HEK293 (cell line): ENCODE measurements around the gene NUMA1.
A peak's percentile ranks its signal among the peaks of the same experiment; 100 is the strongest.

Source experiments
- CTCF ChIA-PET: fragments of 350-600 bp; formaldehyde crosslinking; extraction: SDS; loops from one replicate; lab custom pipeline; 2021; ENCODE audit warnings: antibody characterized with exemption; lab: Yijun Ruan, JAX
- POLR2A ChIA-PET: fragments of 300-600 bp; formaldehyde crosslinking; extraction: SDS; loops from one replicate; lab custom pipeline; 2020; ENCODE audit warnings: antibody characterized with exemption, inconsistent platforms; lab: Yijun Ruan, JAX
- H3K27ac ChIP-seq: fragments of 200-500 bp; sonication (Bioruptor generic); 2 replicates; pipeline ENCODE4 v1.5.1; 2014; ENCODE audit warnings: low read depth, low read length, control low read depth, inconsistent platforms; ENCODE audit errors: extremely low read depth
- H3K36me3 ChIP-seq, 2 experiments: fragments of 200-500 bp in 1 of 2; sonication (Bioruptor generic) in 1 of 2; 1 replicate in 1 of 2; 2 replicates in 1 of 2; pipeline ENCODE4 v1.5.1; 2014 to 2017; ENCODE audit warnings: inconsistent platforms in 2 of 2, low read length in 2 of 2; ENCODE audit not compliant: control insufficient read depth in 2 of 2, insufficient read depth in 1 of 2
- H3K4me1 ChIP-seq: fragments of 200-500 bp; sonication (Bioruptor generic); 2 replicates; pipeline ENCODE4 v1.5.1; 2014; ENCODE audit warnings: mild to moderate bottlenecking, low read length, inconsistent platforms; ENCODE audit not compliant: control insufficient read depth, insufficient read depth
- H3K4me3 ChIP-seq: 2 replicates; pipeline ENCODE4 v1.5.1; 2011; ENCODE audit warnings: low read depth, mild to moderate bottlenecking, control low read depth, low read length, moderate library complexity
- H3K9me3 ChIP-seq: fragments of 200-500 bp; sonication (Bioruptor generic); 2 replicates; pipeline ENCODE4 v1.5.1; 2014; ENCODE audit warnings: low read depth, low read length, inconsistent platforms; ENCODE audit not compliant: control insufficient read depth, insufficient read depth
- GLIS1 ChIP-seq: fragments of 450-650 bp; formaldehyde crosslinking; IDR thresholded peaks from 2 replicates; pipeline ENCODE4 v1.5.1; 2016; ENCODE audit warnings: missing biosample characterization, missing genetic modification characterization
- PRDM1 ChIP-seq: fragments of 450-650 bp; formaldehyde crosslinking; IDR thresholded peaks from 2 replicates; pipeline ENCODE4; 2016; ENCODE audit warnings: missing biosample characterization, missing genetic modification characterization
- REST ChIP-seq: fragments of 450-650 bp; formaldehyde crosslinking; IDR thresholded peaks from 2 replicates; pipeline ENCODE4 v1.5.1; 2016; ENCODE audit warnings: missing biosample characterization, missing genetic modification characterization
- SP7 ChIP-seq: fragments of 450-650 bp; formaldehyde crosslinking; IDR thresholded peaks from 2 replicates; pipeline ENCODE4 v1.5.1; 2016; ENCODE audit warnings: missing biosample characterization, missing genetic modification characterization
- ZBTB48 ChIP-seq: fragments of 450-650 bp; formaldehyde crosslinking; IDR thresholded peaks from 2 replicates; pipeline ENCODE4 v1.5.1; 2016; ENCODE audit warnings: missing biosample characterization, missing genetic modification characterization
- ZNF146 ChIP-seq: fragments of 450-650 bp; formaldehyde crosslinking; IDR thresholded peaks from 2 replicates; pipeline ENCODE4 v1.5.1; 2016; ENCODE audit warnings: missing biosample characterization, missing genetic modification characterization
- ZNF148 ChIP-seq: fragments of 450-650 bp; formaldehyde crosslinking; IDR thresholded peaks from 2 replicates; pipeline ENCODE4 v1.5.0; 2017; ENCODE audit warnings: missing biosample characterization, missing genetic modification characterization, borderline replicate concordance
- ZNF157 ChIP-seq: fragments of 450-650 bp; formaldehyde crosslinking; IDR thresholded peaks from 2 replicates; pipeline ENCODE4 v1.5.1; 2016; ENCODE audit warnings: missing biosample characterization, missing genetic modification characterization
- ZNF174 ChIP-seq: fragments of 450-650 bp; formaldehyde crosslinking; IDR thresholded peaks from 2 replicates; pipeline ENCODE4 v1.5.0; 2017; ENCODE audit warnings: missing biosample characterization, mild to moderate bottlenecking, missing genetic modification characterization
- ZNF18 ChIP-seq: fragments of 450-650 bp; formaldehyde crosslinking; IDR thresholded peaks from 2 replicates; pipeline ENCODE4 v1.5.1; 2016; ENCODE audit warnings: missing biosample characterization, missing genetic modification characterization
- ZNF350 ChIP-seq: fragments of 450-650 bp; formaldehyde crosslinking; IDR thresholded peaks from 2 replicates; pipeline ENCODE4 v1.5.0; 2017; ENCODE audit warnings: missing biosample characterization, mild to moderate bottlenecking, missing genetic modification characterization
- ZNF398 ChIP-seq: fragments of 450-650 bp; formaldehyde crosslinking; IDR thresholded peaks from 2 replicates; pipeline ENCODE4 v1.5.1; 2017; ENCODE audit warnings: missing biosample characterization, missing genetic modification characterization
- ZNF416 ChIP-seq: fragments of 450-650 bp; formaldehyde crosslinking; IDR thresholded peaks from 2 replicates; pipeline ENCODE4 v1.5.1; 2016; ENCODE audit warnings: missing biosample characterization, missing genetic modification characterization
- ZNF473 ChIP-seq: fragments of 450-650 bp; formaldehyde crosslinking; IDR thresholded peaks from 2 replicates; pipeline ENCODE4 v1.5.1; 2017; ENCODE audit warnings: missing biosample characterization, missing genetic modification characterization
- ZNF555 ChIP-seq: fragments of 450-650 bp; formaldehyde crosslinking; conservative IDR thresholded peaks from 2 replicates; pipeline ENCODE4 v1.5.1; 2017; ENCODE audit warnings: missing biosample characterization, mild to moderate bottlenecking, missing genetic modification characterization, inconsistent platforms
- ZNF623 ChIP-seq: fragments of 450-650 bp; formaldehyde crosslinking; IDR thresholded peaks from 2 replicates; pipeline ENCODE4 v1.5.1; 2016; ENCODE audit warnings: missing biosample characterization, missing genetic modification characterization
- ZNF629 ChIP-seq: fragments of 450-650 bp; formaldehyde crosslinking; IDR thresholded peaks from 2 replicates; pipeline ENCODE4 v1.5.1; 2017; ENCODE audit warnings: missing biosample characterization, missing genetic modification characterization
- TF ChIP-seq, protein P1 (sequence below): fragments of 450-650 bp; formaldehyde crosslinking; optimal IDR thresholded peaks from 2 replicates; pipeline ENCODE3; 2016; ENCODE audit warnings: missing biosample characterization, mild to moderate bottlenecking, missing genetic modification characterization
- TF ChIP-seq, protein P2 (sequence below): IDR thresholded peaks from 2 replicates; pipeline ENCODE4 v1.6.1; 2011; ENCODE audit warnings: mild to moderate bottlenecking, low read depth, low read length, borderline replicate concordance

NUMA1 gene

GRCh38 chr11:72102631-72102945, 22.2 kb upstream of the NUMA1 start:
- no peaks in the 10 kb centered on the region for H3K4me1 ChIP-seq
- ChIA-PET CTCF (interaction anchor here (0.7 to 3.2 kb wide), 5 partner anchors 10 to 328 kb away, joined by 3 to 18 read pairs (median 6); no protein-coding TSS in a partner anchor), POLR2A (interaction anchor here (1.0 to 1.5 kb wide), 2 partner anchors 10 to 11 kb away, joined by 3 to 4 read pairs; partner anchors contain the start of gene ANAPC15)
- TF ChIP-seq ZNF148 (tag by site-specific recombination) (no peak), ZNF157 (no peak), ZNF350 (tag by site-specific recombination) (no peak), ZBTB48 (tag by site-specific recombination) (no peak), ZNF623 (tag by site-specific recombination) (no peak), ZNF174 (tag by site-specific recombination) (no peak), ZNF555 (tag by site-specific recombination) (no peak), ZNF416 (tag by site-specific recombination) (no peak), ZNF629 (tag by site-specific recombination) (no peak), ZNF398 (tag by site-specific recombination) (no peak)
- TF ChIP-seq, protein P1, sequence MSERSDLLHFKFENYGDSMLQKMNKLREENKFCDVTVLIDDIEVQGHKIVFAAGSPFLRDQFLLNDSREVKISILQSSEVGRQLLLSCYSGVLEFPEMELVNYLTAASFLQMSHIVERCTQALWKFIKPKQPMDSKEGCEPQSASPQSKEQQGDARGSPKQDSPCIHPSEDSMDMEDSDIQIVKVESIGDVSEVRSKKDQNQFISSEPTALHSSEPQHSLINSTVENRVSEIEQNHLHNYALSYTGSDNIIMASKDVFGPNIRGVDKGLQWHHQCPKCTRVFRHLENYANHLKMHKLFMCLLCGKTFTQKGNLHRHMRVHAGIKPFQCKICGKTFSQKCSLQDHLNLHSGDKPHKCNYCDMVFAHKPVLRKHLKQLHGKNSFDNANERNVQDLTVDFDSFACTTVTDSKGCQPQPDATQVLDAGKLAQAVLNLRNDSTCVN (tag by site-specific recombination), result no peak
- no peaks in the 10 kb centered on the region for H3K9me3 ChIP-seq
- peak overlapping the region; percentile 75 for H3K27ac ChIP-seq
- H3K36me3 ChIP-seq, result peaks cover 0 to 49% of the 10 kb centered on the region in 2 experiments; a peak in 1 of 3 replicates
- H3K4me3 ChIP-seq, result peak overlapping the region; percentile 87

GRCh38 chr11:72102162-72102561, 21.8 kb upstream of the NUMA1 start:
- Histone ChIP-seq H3K4me1 (no peaks in the 10 kb centered on the region), H3K9me3 (no peaks in the 10 kb centered on the region), H3K36me3 (peaks cover 0 to 53% of the 10 kb centered on the region in 2 experiments; a peak in 1 of 3 replicates), H3K27ac (peak overlapping the region; percentile 75; the same call in 1 of the 2 replicates), H3K4me3 (peak overlapping the region; percentile 87)
- POLR2A ChIA-PET, result interaction anchor here (1.0 to 1.5 kb wide), 2 partner anchors 10 to 11 kb away, joined by 3 to 4 read pairs; partner anchors contain the start of gene ANAPC15
- CTCF ChIA-PET, result interaction anchor here (0.5 to 3.2 kb wide), 7 partner anchors 10 to 345 kb away, joined by 3 to 18 read pairs (median 6); no protein-coding TSS in a partner anchor
- no peak for TF ChIP-seq ZNF473 (tag by site-specific recombination)
- TF ChIP-seq ZNF146 (tag by site-specific recombination), result no peak
- TF ChIP-seq ZNF148 (tag by site-specific recombination), result no peak
- no peak for TF ChIP-seq SP7
- TF ChIP-seq ZNF18 (tag by site-specific recombination), result no peak
- TF ChIP-seq, protein P2, sequence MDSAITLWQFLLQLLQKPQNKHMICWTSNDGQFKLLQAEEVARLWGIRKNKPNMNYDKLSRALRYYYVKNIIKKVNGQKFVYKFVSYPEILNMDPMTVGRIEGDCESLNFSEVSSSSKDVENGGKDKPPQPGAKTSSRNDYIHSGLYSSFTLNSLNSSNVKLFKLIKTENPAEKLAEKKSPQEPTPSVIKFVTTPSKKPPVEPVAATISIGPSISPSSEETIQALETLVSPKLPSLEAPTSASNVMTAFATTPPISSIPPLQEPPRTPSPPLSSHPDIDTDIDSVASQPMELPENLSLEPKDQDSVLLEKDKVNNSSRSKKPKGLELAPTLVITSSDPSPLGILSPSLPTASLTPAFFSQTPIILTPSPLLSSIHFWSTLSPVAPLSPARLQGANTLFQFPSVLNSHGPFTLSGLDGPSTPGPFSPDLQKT, result no peak
- TF ChIP-seq PRDM1 (tag by site-specific recombination), result no peak
- no peak for TF ChIP-seq REST (tag by site-specific recombination)
- TF ChIP-seq GLIS1 (tag by site-specific recombination), result no peak
